Prostate gland (tissue), 2 donors: Measurements from ENCODE around the gene CCDC136. TPM values are rescaled to one million over a fixed set of nuclear protein-coding genes. Genes with fewer than 3 reads are reported as not detected.

Experiments
- DNase-seq: peaks from one replicate; pipeline ENCODE4 v3.0.0-alpha.2; 2019; ENCODE audit warnings: low spot score
- H3K27ac ChIP-seq, 2 donors: fragments of 200-600 bp; sonication (generic); 2 replicates each; pipeline ENCODE4 v1.5.1; 2017 to 2019
- H3K27me3 ChIP-seq: fragments of 200-600 bp; sonication (generic); replicated peaks from 2 replicates; pipeline ENCODE4 v1.5.1; 2019; ENCODE audit not compliant: insufficient read depth
- H3K36me3 ChIP-seq, 2 donors: fragments of 200-600 bp; sonication (generic); 1 replicate in 1 of 2; 2 replicates in 1 of 2; pipeline versions ENCODE4 v1.5.1 to v1.8.1; 2017 to 2019
- H3K4me1 ChIP-seq: fragments of 200-600 bp; sonication (generic); replicated peaks from 2 replicates; pipeline ENCODE4 v1.5.1; 2019
- H3K4me3 ChIP-seq, 2 donors: fragments of 200-600 bp; sonication (generic); 2 replicates each; pipeline ENCODE4 v1.5.1; 2017 to 2019
- H3K9me3 ChIP-seq: fragments of 200-600 bp; sonication (generic); 2 replicates; pipeline ENCODE4 v1.5.1; 2017
- CTCF ChIP-seq, 4 experiments: fragments of 200-600 bp in 2 of 4; fragments of 450-650 bp in 2 of 4; sonication (generic) in 2 of 4; IDR thresholded peaks; 1 replicate in 3 of 4; 2 replicates in 1 of 4; pipeline ENCODE4 v1.5.1; 2016 to 2019; ENCODE audit warnings: antibody characterized with exemption in 4 of 4, mild to moderate bottlenecking in 2 of 4, moderate library complexity in 2 of 4
- POLR2A ChIP-seq: fragments of 450-650 bp; IDR thresholded peaks from one replicate; pipeline ENCODE4 v1.6.1; 2016; ENCODE audit warnings: antibody characterized with exemption, mild to moderate bottlenecking
- POLR2AphosphoS5 ChIP-seq: sonication (generic); formaldehyde crosslinking; IDR thresholded peaks from one replicate; pipeline ENCODE4 v1.6.1; 2017; ENCODE audit warnings: antibody characterized with exemption
- whole genome bisulfite sequencing: methylation state at CpG from one replicate; pipeline ENCODE4 v1.1.5; 2018; 5-methylcytosine and 5-hydroxymethylcytosine counted together
- intact Hi-C: fragments of 100-400 bp; cut with DNase I; formaldehyde crosslinking; loops from one replicate; pipeline ENCODE4 v1.14.2; 2022
- total RNA-seq, 2 donors: library from RNA; depleted of rRNA; stranded (reverse); fragments of >200 nt; gene quantifications; one replicate each; pipeline ENCODE4 v1.1.0, GENCODE V29; 2016

Gene CCDC136
- total RNA-seq, 2 donors from 2014 or later, result 11.7 to 61.2 TPM

- no peak for TF ChIP-seq POLR2A
- TF ChIP-seq CTCF (IDR thresholded peaks at IDR 0.05), result no peak
- no peak for TF ChIP-seq POLR2AphosphoS5
- Histone ChIP-seq H3K36me3 (no peaks in the 10 kb centered on the region), H3K4me3 (no peak overlapping the region), H3K9me3 (no peaks in the 10 kb centered on the region), H3K27me3 (no peaks in the 10 kb centered on the region), H3K4me1 (no peaks in the 10 kb centered on the region), H3K27ac (no peak overlapping the region)
- DNase-seq, result no peak
- WGBS, result 84% methylated on average over 15 of the region's 16 CpGs
- intact Hi-C loops, result no loop called here
Observed at GRCh38 chr7:128837521-128837921, 45.8 kb downstream of the CCDC136 start.

- 90% methylated on average over 21 of the region's 22 CpGs for WGBS
- Histone ChIP-seq H3K27ac (no peak overlapping the region), H3K36me3 (no peaks in the 10 kb centered on the region), H3K4me1 (no peaks in the 10 kb centered on the region), H3K27me3 (no peaks in the 10 kb centered on the region), H3K4me3 (no peak overlapping the region), H3K9me3 (no peaks in the 10 kb centered on the region)
- DNase-seq, result no peak
- intact Hi-C loops, result no loop called here
- TF ChIP-seq POLR2A (no peak), POLR2AphosphoS5 (no peak), CTCF (IDR thresholded peaks at IDR 0.05) (no peak)
Observed at GRCh38 chr7:128838109-128838779, 46.5 kb downstream of the CCDC136 start.

GRCh38 chr7:128838981-128839731 is 47.4 kb downstream of the CCDC136 start:
- no peak for TF ChIP-seq CTCF (IDR thresholded peaks at IDR 0.05)
- no peak for TF ChIP-seq POLR2AphosphoS5
- TF ChIP-seq POLR2A, result no peak
- intact Hi-C loops, result no loop called here
- no peaks in the 10 kb centered on the region for H3K4me1 ChIP-seq
- DNase-seq, result no peak
- H3K27ac ChIP-seq, result no peak overlapping the region
- no peak overlapping the region for H3K4me3 ChIP-seq
- H3K36me3 ChIP-seq, result no peaks in the 10 kb centered on the region
- H3K27me3 ChIP-seq, result no peaks in the 10 kb centered on the region
- 86% methylated on average over 12 of the region's 17 CpGs for WGBS
- no peaks in the 10 kb centered on the region for H3K9me3 ChIP-seq

GRCh38 chr7:128839751-128840177 is 48.0 kb downstream of the CCDC136 start:
- WGBS, result 76% methylated on average over 12 of the region's 13 CpGs
- intact Hi-C loops, result no loop called here
- no peak for DNase-seq

More at GRCh38 chr7:128839751-128840177, 48.0 kb downstream of the CCDC136 start:
- no peaks in the 10 kb centered on the region for H3K27me3 ChIP-seq
- H3K27ac ChIP-seq, result no peak overlapping the region
- TF ChIP-seq POLR2A, result no peak
- TF ChIP-seq POLR2AphosphoS5, result no peak
- no peak for TF ChIP-seq CTCF (IDR thresholded peaks at IDR 0.05)
- no peaks in the 10 kb centered on the region for H3K36me3 ChIP-seq
- H3K4me3 ChIP-seq, result no peak overlapping the region
- H3K4me1 ChIP-seq, result no peaks in the 10 kb centered on the region
- no peaks in the 10 kb centered on the region for H3K9me3 ChIP-seq
